Trophoblast cell (in vitro differentiated cells and primary cell): Measurements from ENCODE around the gene TOP3A.

Experiments used
- DNase-seq, 2 donors: peaks; one replicate each; pipeline ENCODE4 v3.0.0-alpha.2; 2016
- H2AFZ ChIP-seq: 2 replicates; pipeline ENCODE4 v1.6.1; 2013; ENCODE audit warnings: low read length, moderate library complexity, mild to moderate bottlenecking; ENCODE audit not compliant: insufficient read depth, poor library complexity
- H2AK5ac ChIP-seq: 2 replicates; pipeline ENCODE4 v1.6.1; 2013; ENCODE audit warnings: mild to moderate bottlenecking, low read length
- H2BK120ac ChIP-seq: 2 replicates; pipeline ENCODE4 v1.6.1; 2013; ENCODE audit warnings: low read length, mild to moderate bottlenecking, moderate library complexity; ENCODE audit not compliant: insufficient read depth, poor library complexity
- H2BK12ac ChIP-seq: 2 replicates; pipeline ENCODE4 v1.6.1; 2013; ENCODE audit warnings: mild to moderate bottlenecking, low read length, moderate library complexity
- H2BK5ac ChIP-seq: 2 replicates; pipeline ENCODE4 v1.6.1; 2013; ENCODE audit warnings: low read length, low read depth, moderate library complexity, mild to moderate bottlenecking; ENCODE audit not compliant: poor library complexity
- H3K14ac ChIP-seq: 2 replicates; pipeline ENCODE4 v1.6.1; 2013; ENCODE audit warnings: mild to moderate bottlenecking, low read length
- H3K18ac ChIP-seq: 2 replicates; pipeline ENCODE4 v1.6.1; 2013; ENCODE audit warnings: mild to moderate bottlenecking, low read length
- H3K23ac ChIP-seq: 2 replicates; pipeline ENCODE4 v1.6.1; 2013; ENCODE audit warnings: low read length
- H3K27ac ChIP-seq: 2 replicates; pipeline ENCODE4 v1.5.1; 2013; ENCODE audit warnings: low read depth, mild to moderate bottlenecking, inconsistent platforms, low read length, moderate library complexity
- H3K27me3 ChIP-seq: 2 replicates; pipeline ENCODE4 v1.6.1; 2013; ENCODE audit warnings: inconsistent platforms, mild to moderate bottlenecking, low read length, moderate library complexity; ENCODE audit not compliant: insufficient read depth
- H3K36me3 ChIP-seq, 2 experiments: 1 replicate in 1 of 2; 2 replicates in 1 of 2; pipeline ENCODE4 v1.6.1; 2013; ENCODE audit warnings: low read length in 2 of 2, mild to moderate bottlenecking in 2 of 2, moderate library complexity in 1 of 2; ENCODE audit not compliant: insufficient read depth in 2 of 2, control insufficient read depth in 1 of 2
- H3K4ac ChIP-seq: 2 replicates; pipeline ENCODE4 v1.6.1; 2013; ENCODE audit warnings: low read depth, mild to moderate bottlenecking, low read length, moderate library complexity
- H3K4me1 ChIP-seq, 2 experiments: 1 replicate in 1 of 2; 2 replicates in 1 of 2; pipeline ENCODE4 v1.6.1; 2013; ENCODE audit warnings: low read length in 2 of 2, mild to moderate bottlenecking in 2 of 2, moderate library complexity in 1 of 2; ENCODE audit not compliant: insufficient read depth in 2 of 2, control insufficient read depth in 1 of 2
- H3K4me2 ChIP-seq: 2 replicates; pipeline ENCODE4 v1.6.1; 2013; ENCODE audit warnings: inconsistent platforms, mild to moderate bottlenecking, low read length, moderate library complexity
- H3K4me3 ChIP-seq: 2 replicates; pipeline ENCODE4 v1.5.1; 2013; ENCODE audit warnings: mild to moderate bottlenecking, low read depth, low read length, inconsistent platforms
- H3K79me1 ChIP-seq: one replicate; pipeline ENCODE4 v1.6.1; 2013; ENCODE audit warnings: low read length
- H3K79me2 ChIP-seq: 2 replicates; pipeline ENCODE4 v1.6.1; 2013; ENCODE audit warnings: low read length, mild to moderate bottlenecking; ENCODE audit not compliant: control insufficient read depth, insufficient read depth, poor library complexity
- H3K9ac ChIP-seq: 2 replicates; pipeline ENCODE4 v1.6.1; 2013; ENCODE audit warnings: mild to moderate bottlenecking, low read length
- H3K9me3 ChIP-seq: 2 replicates; pipeline ENCODE4 v1.6.1; 2013; ENCODE audit warnings: low read depth, mild to moderate bottlenecking, control low read depth, inconsistent platforms, low read length; ENCODE audit not compliant: insufficient read depth
- H4K12ac ChIP-seq: 2 replicates; pipeline ENCODE4 v1.6.1; 2013; ENCODE audit warnings: low read depth, mild to moderate bottlenecking, low read length, moderate library complexity
- H4K8ac ChIP-seq: 2 replicates; pipeline ENCODE4 v1.6.1; 2013; ENCODE audit warnings: low read depth, mild to moderate bottlenecking, low read length, moderate library complexity
- H4K91ac ChIP-seq: one replicate; pipeline ENCODE4 v1.6.1; 2013; ENCODE audit warnings: low read depth, mild to moderate bottlenecking, low read length, moderate library complexity
- WGBS: extraction: QIAGEN DNeasy Blood & Tissue Kit; methylation state at CpG from one replicate; pipeline ENCODE4 v1.1.7; 2013; ENCODE audit warnings: missing lambda C conversion rate; ENCODE audit not compliant: insufficient read length, insufficient coverage; ENCODE audit errors: extremely low coverage; 5-methylcytosine and 5-hydroxymethylcytosine counted together

TOP3A gene

DNA sequence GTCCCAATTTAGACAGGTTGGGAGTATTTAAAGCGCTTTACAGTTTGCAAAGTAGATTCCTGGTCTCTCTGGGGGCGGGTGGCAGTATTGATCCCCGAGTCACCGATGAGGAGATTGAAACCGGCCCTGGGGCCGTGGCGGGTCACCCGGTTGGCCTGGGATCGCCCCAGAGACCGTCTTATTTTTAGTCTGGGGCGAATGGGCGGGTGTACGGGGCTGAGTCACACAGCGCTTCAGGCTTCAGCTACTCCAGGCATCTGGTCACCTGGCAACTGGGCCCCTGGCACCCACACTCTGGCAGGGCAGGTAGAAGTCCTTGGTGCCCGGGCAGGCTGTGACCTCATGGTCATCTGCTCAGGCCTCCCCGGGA is 53.7 kb downstream of the TOP3A start:
- Histone ChIP-seq H3K9ac (peak overlapping the region; percentile 81), H3K9me3 (no peaks in the 10 kb centered on the region), H2AFZ (peak overlapping the region; percentile 24), H4K91ac (peak overlapping the region; percentile 84), H3K4me1 (peaks cover 30 to 31% of the 10 kb centered on the region in 2 experiments), H3K79me2 (peaks cover 19% of the 10 kb centered on the region), H3K4me3 (peak overlapping the region; percentile 94), H3K27me3 (no peaks in the 10 kb centered on the region), H3K36me3 (peaks cover 32 to 37% of the 10 kb centered on the region in 2 experiments), H3K18ac (peak overlapping the region; percentile 69), H3K4me2 (peak overlapping the region; percentile 77), H2AK5ac (peak overlapping the region; percentile 27), H3K14ac (peak overlapping the region; percentile 85), H3K4ac (peak overlapping the region; percentile 37), H3K79me1 (peaks cover 16% of the 10 kb centered on the region), H3K23ac (no peak overlapping the region), H2BK120ac (peak overlapping the region; percentile 67), H2BK12ac (no peak overlapping the region), H3K27ac (peak overlapping the region; percentile 95), H2BK5ac (peak overlapping the region; percentile 63), H4K8ac (peak overlapping the region; percentile 92), H4K12ac (peak overlapping the region; percentile 9)
- DNase-seq, result peak; percentile 78 to 81
- WGBS, result no CpG with 5 or more reads among the region's 16 CpGs

DNA sequence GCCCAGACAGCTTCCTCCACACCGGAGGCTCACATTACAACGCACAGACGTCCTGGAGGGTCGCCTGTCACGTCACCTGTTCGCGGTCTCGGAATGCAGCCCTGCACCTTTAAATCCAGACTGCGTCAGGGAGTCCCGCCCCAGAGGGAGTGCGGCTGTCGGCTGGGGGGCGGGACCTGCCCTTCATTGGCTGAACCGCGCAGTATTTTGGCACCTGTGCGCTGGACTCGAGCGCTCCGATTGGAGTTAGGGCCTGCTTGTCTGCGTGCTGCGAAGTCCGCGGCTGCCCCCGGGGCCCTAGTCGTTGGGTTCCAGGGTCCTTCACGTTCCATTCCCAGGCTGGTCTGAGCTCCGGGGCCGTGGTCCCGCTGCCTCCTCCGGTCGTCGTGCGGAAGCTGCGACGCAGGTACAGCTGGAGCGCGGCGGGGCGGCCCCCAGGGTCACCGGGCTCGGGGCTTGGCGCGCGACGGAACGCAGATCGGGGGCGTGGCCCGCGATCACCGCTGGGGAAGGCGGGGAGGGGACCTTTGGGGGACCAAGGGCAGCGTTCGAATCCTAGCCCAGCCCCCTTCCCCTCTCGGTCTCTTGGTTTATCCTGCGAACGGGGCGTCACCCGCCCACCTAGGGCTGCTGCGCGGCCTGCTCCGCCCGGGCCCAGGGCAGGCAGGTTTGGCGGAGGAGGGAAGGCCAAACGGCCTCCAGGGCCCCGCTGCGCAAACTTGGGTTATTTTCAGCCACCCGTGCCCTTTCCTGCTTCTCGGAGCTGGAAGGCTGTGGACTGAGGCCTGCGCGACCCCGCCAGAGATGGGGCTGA is 54.3 kb downstream of the TOP3A start, which contains the start of gene MIEF2:
TSS of gene MIEF2 (plus strand) at position 331 of the 814 bp plus-strand sequence. CDS start 2,059 bp downstream, outside the sequence.
- Histone ChIP-seq H2AK5ac (peak within 1 kb of the TSS; percentile 48), H3K4me3 (peak within 1 kb of the TSS; percentile 94), H3K27me3 (no peaks in the 10 kb centered on the region), H4K91ac (peak within 1 kb of the TSS; percentile 84), H3K23ac (no peak within 1 kb of the TSS), H3K14ac (peak within 1 kb of the TSS; percentile 85), H2BK5ac (peak within 1 kb of the TSS; percentile 86), H3K79me2 (peaks cover 19% of the 10 kb centered on the region), H3K27ac (peak within 1 kb of the TSS; percentile 95), H3K9me3 (no peaks in the 10 kb centered on the region), H3K9ac (peak within 1 kb of the TSS; percentile 81), H2BK12ac (peak within 1 kb of the TSS; percentile 51), H3K18ac (peak within 1 kb of the TSS; percentile 96), H2AFZ (peak within 1 kb of the TSS; percentile 81), H4K8ac (peak within 1 kb of the TSS; percentile 92), H3K79me1 (peaks cover 16% of the 10 kb centered on the region), H2BK120ac (peak within 1 kb of the TSS; percentile 67), H3K4ac (peak within 1 kb of the TSS; percentile 43), H3K36me3 (peaks cover 37 to 42% of the 10 kb centered on the region in 2 experiments), H3K4me1 (peaks cover 30 to 31% of the 10 kb centered on the region in 2 experiments), H4K12ac (peak within 1 kb of the TSS; percentile 9), H3K4me2 (peak within 1 kb of the TSS; percentile 77)
- no CpG with 5 or more reads among the region's 72 CpGs for WGBS
- peak; percentile 95 to 96 for DNase-seq

DNA sequence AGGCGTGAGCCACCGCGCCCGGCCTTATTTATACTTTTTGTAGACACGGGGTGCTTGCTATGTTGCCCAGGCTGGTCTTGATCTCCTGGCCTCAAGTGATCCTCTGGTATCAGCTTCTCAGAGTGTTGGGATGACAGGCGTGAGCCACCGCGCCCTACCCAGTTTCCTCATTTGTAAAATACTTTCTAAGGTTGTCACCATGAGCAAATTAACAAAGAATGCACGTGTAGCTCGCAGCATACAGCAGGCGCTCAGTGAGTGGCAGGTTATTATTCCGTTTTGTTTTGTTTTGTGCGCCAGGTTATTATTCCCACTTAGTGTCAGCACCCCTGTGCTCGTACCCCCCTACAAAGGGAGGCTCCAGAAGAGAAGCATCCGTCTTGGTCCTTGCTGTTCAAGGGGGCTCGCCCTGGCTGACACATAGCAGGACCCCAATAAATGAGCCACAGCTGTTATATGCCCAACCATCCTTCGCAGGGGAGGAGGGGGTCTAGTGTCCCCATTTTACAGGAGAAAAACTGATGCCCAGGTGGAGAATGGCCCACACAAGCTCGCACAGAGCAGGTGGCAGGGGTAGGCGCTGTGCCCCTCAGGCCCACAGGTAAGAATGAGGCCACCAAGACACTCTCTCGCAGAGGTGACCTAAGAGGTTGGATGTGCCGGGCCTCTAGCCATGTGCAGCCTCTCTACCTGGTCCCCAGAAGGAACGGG is 55.0 kb downstream of the TOP3A start:
- Histone ChIP-seq H3K9me3 (no peaks in the 10 kb centered on the region), H3K4me2 (peak overlapping the region; percentile 66), H4K8ac (peak overlapping the region; percentile 34), H4K12ac (no peak overlapping the region), H3K14ac (no peak overlapping the region), H4K91ac (peak overlapping the region; percentile 45), H2BK5ac (peak overlapping the region; percentile 11), H3K18ac (peak overlapping the region; percentile 23), H3K27ac (peak overlapping the region; percentile 38), H2AK5ac (peak overlapping the region; percentile 40), H3K79me1 (peaks cover 16% of the 10 kb centered on the region), H3K4ac (no peak overlapping the region), H3K4me3 (no peak overlapping the region), H2BK120ac (peak overlapping the region; percentile 46), H3K27me3 (no peaks in the 10 kb centered on the region), H3K4me1 (peaks cover 30 to 31% of the 10 kb centered on the region in 2 experiments), H2BK12ac (peak overlapping the region; percentile 51), H2AFZ (peak overlapping the region; percentile 81), H3K9ac (no peak overlapping the region), H3K23ac (no peak overlapping the region), H3K79me2 (peaks cover 19% of the 10 kb centered on the region), H3K36me3 (peaks cover 36 to 41% of the 10 kb centered on the region in 2 experiments)
- WGBS, result no CpG with 5 or more reads among the region's 22 CpGs
- DNase-seq, result peak; percentile 95

DNA sequence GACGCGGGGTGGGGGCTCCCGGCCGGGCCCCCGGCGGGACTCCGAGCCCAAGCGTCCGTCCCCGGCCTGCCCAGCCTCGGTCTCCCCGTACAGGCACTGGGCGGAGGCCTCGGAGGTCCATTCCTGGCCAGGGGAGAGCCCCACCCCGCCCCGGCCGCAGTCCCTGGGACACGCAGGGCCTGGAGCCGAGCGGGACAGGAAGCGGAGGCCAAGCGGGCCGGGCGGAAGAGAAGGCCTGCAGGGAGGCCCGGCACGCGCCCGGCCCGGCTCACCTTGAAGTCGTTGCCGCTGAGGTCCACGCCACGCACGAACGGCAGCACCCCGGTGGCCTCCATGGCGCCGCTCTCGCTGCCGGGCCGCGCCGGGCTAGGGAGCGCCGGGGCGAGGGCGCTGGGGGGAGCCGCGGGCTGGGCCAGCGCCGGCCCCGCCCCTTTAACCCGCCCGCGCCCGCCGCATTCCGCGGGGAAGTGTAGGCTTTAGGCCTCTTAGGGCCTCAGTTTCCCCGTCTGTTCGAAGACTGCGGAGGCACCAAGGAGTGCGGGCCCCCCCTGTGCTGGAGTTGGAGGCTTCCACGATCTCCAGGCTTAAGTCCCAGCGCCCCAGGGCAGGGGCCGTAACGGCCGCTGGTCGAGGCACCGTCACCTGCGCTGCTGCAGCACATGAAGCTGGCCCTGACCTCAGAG is 56.3 kb downstream of the TOP3A start, which contains the start of gene FLII:
TSS of gene FLII (minus strand) at position 383 of the 683 bp plus-strand sequence. CDS start at position 335, 48 bp downstream.
- H2AFZ ChIP-seq, result peak within 1 kb of the TSS; percentile 85
- peak within 1 kb of the TSS; percentile 93 for H4K91ac ChIP-seq
- H3K36me3 ChIP-seq, result peaks cover 36 to 41% of the 10 kb centered on the region in 2 experiments
- DNase-seq, result peak; percentile 80 to 81
- H3K27ac ChIP-seq, result peak within 1 kb of the TSS; percentile 65
- H3K14ac ChIP-seq, result peak within 1 kb of the TSS; percentile 93
- H3K18ac ChIP-seq, result peak within 1 kb of the TSS; percentile 95
- peak within 1 kb of the TSS; percentile 42 for H2AK5ac ChIP-seq
- H4K12ac ChIP-seq, result peak within 1 kb of the TSS; percentile 76
- peak within 1 kb of the TSS; percentile 59 for H2BK120ac ChIP-seq
- H2BK12ac ChIP-seq, result no peak within 1 kb of the TSS
- no CpG with 5 or more reads among the region's 71 CpGs for WGBS
- peaks cover 19% of the 10 kb centered on the region for H3K79me2 ChIP-seq
- no peak within 1 kb of the TSS for H3K23ac ChIP-seq
- H3K4me2 ChIP-seq, result peak within 1 kb of the TSS; percentile 80
- peak within 1 kb of the TSS; percentile 88 for H3K9ac ChIP-seq
- peak within 1 kb of the TSS; percentile 92 for H3K4me3 ChIP-seq
- no peaks in the 10 kb centered on the region for H3K27me3 ChIP-seq
- peak within 1 kb of the TSS; percentile 87 for H4K8ac ChIP-seq
- H2BK5ac ChIP-seq, result peak within 1 kb of the TSS; percentile 82
- no peaks in the 10 kb centered on the region for H3K9me3 ChIP-seq
- peaks cover 30 to 31% of the 10 kb centered on the region in 2 experiments for H3K4me1 ChIP-seq
- peak within 1 kb of the TSS; percentile 84 for H3K4ac ChIP-seq
- peaks cover 16% of the 10 kb centered on the region for H3K79me1 ChIP-seq
